GM23338 (cell line): ENCODE results near the gene GRK4. TPM values are rescaled to one million over a fixed set of nuclear protein-coding genes. Genes with fewer than 3 reads are reported as not detected.

Experiments
- ATAC-seq: fragments of 200-7000 bp; cut with Tn5 transposase; 3 replicates; pipeline ENCODE4 v1.9.1; 2020
- DNase-seq: peaks from one replicate; pipeline ENCODE4 v3.0.0-alpha.2; 2015; ENCODE audit warnings: low spot score
- H2AFZ ChIP-seq: fragments of 200-600 bp; sonication (generic); 2 replicates; pipeline ENCODE4 v1.8.0; 2016; ENCODE audit warnings: antibody characterized with exemption, mild to moderate bottlenecking, moderate library complexity
- H3F3A ChIP-seq: fragments of 200-600 bp; sonication (generic); replicated peaks from 2 replicates; pipeline ENCODE4 v1.8.0; 2017; ENCODE audit warnings: antibody characterized with exemption, mixed run types, low read depth
- H3K27ac ChIP-seq: fragments of 200-600 bp; sonication (generic); 2 replicates; pipeline ENCODE4 v1.6.1; 2016; ENCODE audit warnings: low read depth
- H3K27me3 ChIP-seq: fragments of 200-600 bp; sonication (generic); 2 replicates; pipeline ENCODE4 v1.8.0; 2016; ENCODE audit warnings: mild to moderate bottlenecking, mixed run types, moderate library complexity; ENCODE audit not compliant: insufficient read depth
- H3K36me3 ChIP-seq: fragments of 200-600 bp; sonication (generic); 2 replicates; pipeline ENCODE4 v1.8.0; 2016; ENCODE audit warnings: mild to moderate bottlenecking; ENCODE audit not compliant: insufficient read depth
- H3K4me1 ChIP-seq: fragments of 200-600 bp; sonication (generic); 2 replicates; pipeline ENCODE4 v1.8.0; 2016; ENCODE audit warnings: mild to moderate bottlenecking, moderate library complexity; ENCODE audit not compliant: insufficient read depth
- H3K4me2 ChIP-seq: fragments of 200-600 bp; sonication (generic); 2 replicates; pipeline ENCODE4 v1.7.1; 2017; ENCODE audit warnings: mixed run types
- H3K4me3 ChIP-seq: fragments of 200-600 bp; sonication (generic); 2 replicates; pipeline ENCODE4 v1.6.1; 2016; ENCODE audit warnings: mixed run types
- H3K79me2 ChIP-seq: fragments of 200-600 bp; sonication (generic); replicated peaks from 2 replicates; pipeline ENCODE4 v1.8.0; 2017; ENCODE audit warnings: mild to moderate bottlenecking; ENCODE audit not compliant: insufficient read depth
- H3K9me2 ChIP-seq: fragments of 200-600 bp; sonication (generic); 2 replicates; pipeline ENCODE4 v1.8.0; 2017; ENCODE audit not compliant: insufficient read depth
- H4K20me1 ChIP-seq: fragments of 200-600 bp; sonication (generic); replicated peaks from 2 replicates; pipeline ENCODE4 v1.8.0; 2017; ENCODE audit warnings: mild to moderate bottlenecking; ENCODE audit not compliant: insufficient read depth
- H3K27ac Mint-ChIP-seq: 2 replicates; pipeline ENCODE4 v1.8.0; 2020; ENCODE audit warnings: inconsistent platforms, mild to moderate bottlenecking, moderate library complexity, mixed read lengths
- H3K27me3 Mint-ChIP-seq: 3 replicates; pipeline ENCODE4 v1.8.0; 2022; ENCODE audit warnings: low read depth, mild to moderate bottlenecking, moderate library complexity, mixed read lengths, inconsistent platforms; ENCODE audit not compliant: insufficient read depth, poor library complexity
- H3K36me3 Mint-ChIP-seq: 3 replicates; pipeline ENCODE4 v1.8.0; 2021; ENCODE audit warnings: low read depth, mild to moderate bottlenecking, inconsistent platforms, moderate library complexity, mixed read lengths
- H3K4me1 Mint-ChIP-seq: 3 replicates; pipeline ENCODE4 v1.8.0; 2020; ENCODE audit warnings: mild to moderate bottlenecking, inconsistent platforms, mixed read lengths
- H3K4me3 Mint-ChIP-seq: 3 replicates; pipeline ENCODE4 v1.8.0; 2021; ENCODE audit warnings: moderate library complexity, mild to moderate bottlenecking, inconsistent platforms, mixed read lengths
- H3K9me3 Mint-ChIP-seq: 3 replicates; pipeline ENCODE4 v1.8.0; 2020; ENCODE audit warnings: moderate library complexity, mild to moderate bottlenecking, inconsistent platforms, mixed read lengths
- CREB1 ChIP-seq: fragments of 250-450 bp; sonication (Bioruptor Pico); IDR thresholded peaks from 2 replicates; pipeline ENCODE4 v1.5.0; 2020; ENCODE audit warnings: low read depth, mild to moderate bottlenecking, moderate library complexity
- CTCF ChIP-seq, 2 experiments: fragments of 200-600 bp in 1 of 2; sonication (generic) in 1 of 2; conservative IDR thresholded peaks; 2 replicates each; pipeline versions ENCODE4 v1.5.1 to v1.6.1; 2016 to 2017; ENCODE audit warnings: antibody characterized with exemption in 2 of 2, low read depth in 2 of 2, mild to moderate bottlenecking in 2 of 2, moderate library complexity in 1 of 2
- ETS1 ChIP-seq: IDR thresholded peaks from 2 replicates; pipeline ENCODE4 v1.6.1; 2016; ENCODE audit warnings: antibody characterized with exemption
- EZH2 ChIP-seq: fragments of 200-600 bp; sonication (generic); IDR thresholded peaks from one replicate; pipeline ENCODE4 v1.8.0; 2017; ENCODE audit warnings: antibody characterized with exemption, mild to moderate bottlenecking, low read depth; ENCODE audit not compliant: unreplicated experiment
- EZH2phosphoT487 ChIP-seq: fragments of 200-600 bp; sonication (generic); IDR thresholded peaks from one replicate; pipeline ENCODE4 v1.8.1; 2018; ENCODE audit warnings: antibody characterized with exemption; ENCODE audit not compliant: unreplicated experiment
- JUNB ChIP-seq: IDR thresholded peaks from one replicate; pipeline ENCODE4 v1.6.1; 2016; ENCODE audit warnings: antibody characterized with exemption; ENCODE audit not compliant: unreplicated experiment
- NANOG ChIP-seq: IDR thresholded peaks from 2 replicates; pipeline ENCODE4 v1.6.1; 2016; ENCODE audit warnings: antibody characterized with exemption, borderline replicate concordance
- POLR2AphosphoS5 ChIP-seq: IDR thresholded peaks from 2 replicates; pipeline ENCODE4 v1.6.1; 2016; ENCODE audit warnings: antibody characterized with exemption, low read depth
- REST ChIP-seq: IDR thresholded peaks from one replicate; pipeline ENCODE4 v1.6.1; 2018; ENCODE audit warnings: antibody characterized with exemption; ENCODE audit not compliant: unreplicated experiment
- STAT1 ChIP-seq: IDR thresholded peaks from one replicate; pipeline ENCODE4 v1.6.1; 2016; ENCODE audit warnings: antibody characterized with exemption; ENCODE audit not compliant: unreplicated experiment
- ZNF114 ChIP-seq: fragments of 250-450 bp; sonication (Bioruptor Pico); IDR thresholded peaks from 2 replicates; pipeline ENCODE4 v1.5.0; 2020; ENCODE audit warnings: mild to moderate bottlenecking, moderate library complexity
- ZNF331 ChIP-seq: fragments of 250-450 bp; sonication (Bioruptor Pico); IDR thresholded peaks from 2 replicates; pipeline ENCODE4 v1.5.0; 2020; ENCODE audit warnings: low read depth, mild to moderate bottlenecking, moderate library complexity
- ZNF462 ChIP-seq: fragments of 250-450 bp; sonication (Bioruptor Pico); IDR thresholded peaks from 2 replicates; pipeline ENCODE4 v1.5.0; 2020; ENCODE audit warnings: mild to moderate bottlenecking, moderate library complexity
- polyA plus RNA-seq: library from polyadenylated mRNA; unstranded; fragments of >200 nt; fragmentation: Nextera tagmentation; extraction: Ambion mirVana; gene quantifications from 2 replicates; pipeline ENCODE4 v1.2.1, GENCODE V29; 2016
- total RNA-seq: library from RNA; depleted of rRNA; stranded (reverse); fragments of >200 nt; shearing (Covaris generic); gene quantifications from 2 replicates; pipeline ENCODE4 v1.2.3, GENCODE V29; 2014

Gene GRK4
- total and polyA plus RNA-seq, 2 experiments from 2014 or later, result 1.3 to 1.4 TPM

- no peaks in the 10 kb centered on the region for H3K9me3 Mint-ChIP-seq
- Histone ChIP-seq H3K36me3 (no peaks in the 10 kb centered on the region), H3F3A (no peaks in the 10 kb centered on the region), H3K27ac (no peak overlapping the region), H3K27me3 (no peaks in the 10 kb centered on the region), H3K79me2 (peaks cover 4% of the 10 kb centered on the region), H3K4me2 (no peak overlapping the region), H3K9me2 (no peaks in the 10 kb centered on the region), H3K4me3 (no peak overlapping the region), H3K4me1 (peaks cover 4% of the 10 kb centered on the region), H4K20me1 (no peaks in the 10 kb centered on the region; the same call in 1 of the 2 replicates), H2AFZ (no peak overlapping the region)
- H3K27me3 Mint-ChIP-seq, result peaks cover 6% of the 10 kb centered on the region
- no peaks in the 10 kb centered on the region for H3K36me3 Mint-ChIP-seq
- peaks cover 8% of the 10 kb centered on the region for H3K4me1 Mint-ChIP-seq
- ATAC-seq (no peak), DNase-seq (peak; percentile 22)
- H3K4me3 Mint-ChIP-seq, result no peak overlapping the region
- no peak for TF ChIP-seq ZNF331 (CRISPR knock-in tag)
- TF ChIP-seq ZNF114 (CRISPR knock-in tag), result no peak
- no peak for TF ChIP-seq REST
- TF ChIP-seq ETS1, result no peak
- TF ChIP-seq CREB1 (CRISPR knock-in tag), result no peak
- TF ChIP-seq POLR2AphosphoS5, result no peak
- no peak for TF ChIP-seq CTCF (conservative IDR thresholded peaks at IDR 0.05; ENCODE audit: low read depth in 2 of 2)
- TF ChIP-seq ZNF462 (CRISPR knock-in tag), result no peak
- TF ChIP-seq EZH2, result no peak
- no peak for TF ChIP-seq NANOG
- no peak for TF ChIP-seq JUNB
- TF ChIP-seq STAT1, result no peak
- TF ChIP-seq EZH2phosphoT487, result no peak
- H3K27ac Mint-ChIP-seq, result no peak overlapping the region
Measured at GRCh38 chr4:3070709-3071500, 107.5 kb downstream of the GRK4 start.
